ENCODE data around the gene ZDHHC8. TPM values are rescaled to one million over a fixed set of nuclear protein-coding genes. Genes with fewer than 3 reads are reported as not detected.
A peak's percentile ranks its signal among the peaks of the same experiment; 100 is the strongest.

The ZDHHC8 gene
- total RNA-seq, 1 donor from 2014 or later = 51.6 TPM

DNA sequence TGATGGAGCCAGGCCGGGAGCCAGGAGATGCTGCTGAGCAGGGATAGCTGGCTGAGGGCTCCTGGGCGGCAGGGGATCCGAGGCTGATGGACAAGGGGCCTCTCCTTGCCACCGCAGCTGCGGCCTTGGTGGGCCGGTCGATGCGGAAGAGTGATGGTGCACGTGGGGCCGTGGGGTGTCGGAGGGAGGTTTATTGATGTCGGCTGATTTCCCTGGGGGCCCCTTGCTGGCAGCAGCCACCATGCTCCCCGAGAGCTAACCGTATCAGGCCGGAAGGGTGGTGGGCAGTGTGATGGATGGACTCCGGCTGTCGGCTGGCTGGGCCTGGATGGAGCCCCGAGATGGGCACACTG, 50.3 kb downstream of the ZDHHC8 start:
- ATAC-seq = no peak
- intact Hi-C loops (cut with micrococcal nuclease) = no loop called here
- no peak for DNase-seq

DNA sequence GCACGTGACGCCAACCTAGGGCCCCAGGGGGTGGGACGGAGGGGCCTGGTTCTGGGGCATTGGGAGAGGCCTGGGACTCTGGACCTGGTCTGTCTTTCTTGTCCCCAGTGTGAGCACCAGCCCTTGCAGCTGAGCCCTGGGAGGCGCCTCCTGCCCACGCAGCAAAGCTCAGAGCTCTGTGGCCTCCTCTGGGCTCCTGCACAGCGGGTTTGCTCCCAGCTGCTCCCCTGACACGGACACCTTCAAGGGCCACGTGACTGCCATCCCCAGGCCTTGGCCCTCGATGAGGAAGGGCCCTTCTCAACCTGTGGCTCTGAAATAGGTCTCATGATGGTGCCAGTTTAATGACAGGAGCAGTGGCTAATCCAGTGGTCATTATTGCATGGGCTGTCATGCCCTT, 50.8 kb downstream of the ZDHHC8 start:
- ATAC-seq = no peak
- intact Hi-C loops (cut with micrococcal nuclease) = no loop called here
- DNase-seq = no peak

GRCh38 chr22:20183101-20183500, 51.5 kb downstream of the ZDHHC8 start:
- intact Hi-C loops (cut with micrococcal nuclease) = no loop called here
- no peak for ATAC-seq
- DNase-seq = no peak

- ATAC-seq (no peak), DNase-seq (no peak)
- intact Hi-C loops (cut with micrococcal nuclease) = no loop called here
Measured at GRCh38 chr22:20183823-20184222, 52.2 kb downstream of the ZDHHC8 start.

DNA sequence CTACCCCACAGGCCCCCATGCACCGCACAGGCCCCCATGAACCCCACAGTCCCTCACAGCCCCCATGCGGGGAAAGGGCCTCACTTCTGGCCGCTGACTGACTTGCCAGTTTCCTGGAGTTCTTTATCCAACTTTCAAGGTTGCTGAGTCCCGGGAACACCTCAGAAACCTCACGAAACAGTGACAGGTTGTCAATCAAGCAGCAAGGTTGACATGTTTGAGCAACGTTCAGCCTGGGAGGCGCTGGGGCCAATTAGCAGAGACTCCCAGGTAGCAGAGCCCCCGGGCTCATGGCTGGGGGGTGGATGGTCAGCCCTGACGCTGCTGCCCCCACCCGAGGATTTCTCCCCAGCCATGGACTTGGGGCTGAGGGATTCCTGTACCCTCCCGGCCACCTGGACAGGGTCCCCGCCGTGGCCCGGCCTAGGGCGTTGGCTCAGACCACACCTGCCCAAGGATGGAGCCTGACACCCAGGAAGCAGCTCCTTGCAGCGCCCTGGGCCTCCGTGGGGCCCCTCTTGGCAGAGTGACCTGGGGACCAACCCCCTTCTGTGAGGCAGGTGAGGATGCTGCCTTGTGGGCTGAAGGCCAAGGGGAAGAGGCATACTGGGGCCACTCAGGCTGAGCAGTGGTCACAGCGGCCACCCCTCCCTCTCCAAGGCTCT, 53.0 kb downstream of the ZDHHC8 start:
- ATAC-seq (no peak), DNase-seq (no peak)
- intact Hi-C loops (cut with micrococcal nuclease) = no loop called here

GRCh38 chr22:20185750-20186149, 54.1 kb downstream of the ZDHHC8 start:
- ATAC-seq (no peak), DNase-seq (no peak)
- intact Hi-C loops (cut with micrococcal nuclease) = no loop called here

DNA sequence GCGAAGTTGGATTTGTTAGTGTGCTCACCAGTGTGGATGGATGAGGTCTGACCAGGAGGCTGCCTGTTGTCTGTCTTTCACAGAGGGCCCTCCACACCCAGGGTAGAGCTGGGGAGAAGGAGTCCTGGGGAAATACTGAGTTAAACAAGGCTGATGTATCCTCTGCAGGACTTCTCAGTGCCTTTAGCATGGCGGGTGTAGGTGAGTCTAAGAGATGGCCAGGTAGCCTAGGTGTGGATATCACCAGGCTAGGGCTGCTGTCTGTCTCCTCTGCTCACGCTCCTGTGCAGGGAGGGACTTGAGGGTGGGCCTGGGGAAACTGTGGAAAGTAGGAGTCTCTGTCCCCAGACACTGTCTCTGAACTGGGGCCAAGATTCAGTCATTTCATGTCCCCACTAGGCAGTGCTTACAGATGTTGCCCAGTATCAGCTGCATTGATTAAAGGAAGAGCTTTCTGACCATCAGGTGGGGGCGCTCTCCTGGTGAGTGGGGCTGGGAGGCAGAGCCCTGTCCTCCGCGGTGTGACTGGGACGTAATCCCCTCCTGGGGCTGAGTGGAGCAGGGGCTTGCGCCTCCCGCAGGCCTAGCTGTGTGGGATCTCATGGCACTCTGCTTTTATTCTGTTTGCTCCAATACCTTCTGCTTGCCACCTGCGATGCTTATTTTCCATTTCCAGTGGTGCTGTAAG, 54.7 kb downstream of the ZDHHC8 start:
- no peak for ATAC-seq
- intact Hi-C loops (cut with micrococcal nuclease) = no loop called here
- no peak for DNase-seq

DNA sequence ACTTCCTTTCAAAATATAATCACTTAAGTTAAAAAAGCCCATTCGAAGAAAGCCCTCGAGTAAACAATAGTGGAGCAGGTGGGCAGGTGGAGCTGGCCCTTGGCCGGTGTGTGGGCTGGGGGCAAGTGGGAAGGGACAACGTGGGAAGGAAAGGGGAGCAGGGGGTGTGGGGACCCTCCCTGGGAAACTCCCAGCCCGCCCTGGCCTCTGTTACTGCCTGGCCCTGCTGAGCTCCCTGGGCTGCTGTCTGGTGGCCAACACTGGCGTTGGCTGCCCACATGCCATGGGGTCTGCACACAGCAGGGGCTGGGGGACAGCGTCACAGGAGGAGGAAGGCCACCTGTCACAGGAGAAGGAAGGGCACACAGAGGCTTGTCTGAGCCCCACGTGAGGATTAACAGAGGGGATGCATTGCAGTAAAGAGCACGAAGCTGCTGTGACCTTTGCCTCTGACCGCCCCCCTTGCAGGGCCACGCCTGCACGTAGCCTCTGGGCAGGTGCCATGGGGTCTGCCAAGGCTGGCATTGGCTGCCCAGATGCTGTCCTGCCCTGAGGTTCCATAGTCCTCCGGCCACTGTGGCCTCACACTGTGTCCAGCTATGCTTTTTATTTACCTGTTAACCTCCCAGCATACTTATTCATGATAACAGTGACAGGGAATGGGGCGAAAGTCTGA, 55.4 kb downstream of the ZDHHC8 start:
- DNase-seq = no peak
- ATAC-seq = no peak

DNA sequence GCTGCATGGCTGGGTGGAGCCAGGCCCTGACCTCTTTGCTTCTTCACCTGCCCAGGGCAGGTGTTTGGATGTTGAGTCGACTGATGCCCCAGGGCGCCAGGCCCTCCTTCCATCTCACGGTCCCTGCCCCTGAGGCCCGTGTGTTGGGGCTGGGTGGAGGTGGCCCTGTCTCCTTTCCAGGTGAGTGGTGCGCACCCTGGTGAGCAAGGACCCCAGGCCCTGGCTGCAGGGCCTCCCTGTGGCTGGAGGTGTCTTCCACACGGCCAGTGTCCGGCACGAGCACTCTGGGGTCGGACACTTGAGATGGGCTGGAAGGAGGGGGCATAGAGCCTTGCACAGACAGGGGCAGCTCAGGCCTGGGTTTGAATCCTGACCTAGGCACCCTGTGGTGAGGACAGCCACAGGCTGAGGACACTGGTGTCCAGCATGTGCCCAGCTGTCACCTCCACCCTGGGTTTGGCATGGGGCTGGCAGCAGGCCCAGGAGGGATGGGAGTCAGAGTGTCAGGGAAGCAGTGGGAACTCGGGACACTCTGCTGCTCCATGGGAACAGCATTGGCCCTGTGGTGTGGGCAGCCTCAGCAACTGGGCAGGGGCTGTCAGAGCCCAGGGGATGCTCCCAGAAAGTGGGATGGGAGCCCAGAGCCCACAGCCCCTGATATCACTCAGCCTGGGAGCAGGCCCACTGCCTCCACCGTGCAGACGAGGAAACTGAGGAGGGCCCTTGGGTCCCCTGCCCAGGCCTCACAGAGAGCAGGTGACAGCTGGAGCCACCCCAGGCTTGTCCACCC, 56.4 kb downstream of the ZDHHC8 start:
- ATAC-seq (peak; percentile 62), DNase-seq (no peak)
- intact Hi-C loops (cut with micrococcal nuclease) = no loop called here

More for the DNA sequence above, 55.4 kb downstream of the ZDHHC8 start:
- intact Hi-C loops (cut with micrococcal nuclease) = no loop called here

- ATAC-seq (no peak), DNase-seq (no peak)
- intact Hi-C loops (cut with micrococcal nuclease) = no loop called here
Measured at GRCh38 chr22:20188567-20188877, 56.9 kb downstream of the ZDHHC8 start.

- no peak for ATAC-seq
- DNase-seq = no peak
- intact Hi-C loops (cut with micrococcal nuclease) = no loop called here
Measured at GRCh38 chr22:20191000-20191515, 59.5 kb downstream of the ZDHHC8 start.

- ATAC-seq (no peak), DNase-seq (no peak)
- intact Hi-C loops (cut with micrococcal nuclease) = no loop called here
Measured at GRCh38 chr22:20191803-20192202, 60.2 kb downstream of the ZDHHC8 start.

- ATAC-seq (no peak), DNase-seq (no peak)
- intact Hi-C loops (cut with micrococcal nuclease) = no loop called here
Measured at GRCh38 chr22:20192293-20192971, 60.8 kb downstream of the ZDHHC8 start.

DNA sequence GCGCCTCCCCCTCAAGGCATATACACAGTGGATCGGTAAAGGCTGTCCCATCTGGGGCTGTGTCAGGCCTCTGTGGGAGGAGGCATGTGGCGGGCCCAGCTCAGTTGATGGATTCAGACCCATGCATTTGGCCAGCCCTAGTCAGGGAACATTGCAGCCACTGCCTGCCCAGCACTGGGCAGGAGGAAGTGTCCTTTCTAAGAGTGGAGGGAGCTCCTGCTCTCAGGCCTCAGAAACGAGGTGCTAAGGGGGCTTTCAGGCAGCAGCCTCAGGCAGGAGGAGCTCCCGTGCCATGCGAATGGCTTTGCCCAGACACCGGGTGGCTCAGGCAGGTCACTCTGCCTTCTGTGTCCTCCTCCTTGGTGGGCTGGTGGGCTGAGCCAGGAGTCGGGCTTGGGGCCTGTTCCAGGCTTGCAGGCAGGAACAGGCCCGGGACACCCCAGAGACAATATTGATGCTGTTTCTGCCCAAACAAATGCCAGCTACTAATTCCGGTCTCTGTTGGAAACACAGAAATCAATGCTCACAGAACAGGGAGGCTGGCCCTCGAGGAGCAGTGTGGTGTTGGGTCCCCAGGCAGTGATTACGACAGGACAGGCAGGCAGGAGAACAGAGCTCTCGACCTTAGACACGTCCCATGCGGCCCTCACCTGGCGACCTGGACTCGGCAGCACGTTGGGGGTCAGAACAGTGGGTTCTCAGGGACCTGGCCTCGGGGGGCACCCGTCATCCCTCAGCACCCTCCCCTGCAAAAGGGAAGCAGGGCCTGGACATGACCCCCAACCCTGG, 61.6 kb downstream of the ZDHHC8 start:
- intact Hi-C loops (cut with micrococcal nuclease) = no loop called here
- DNase-seq = no peak
- no peak for ATAC-seq

GRCh38 chr22:20193761-20194494, 62.3 kb downstream of the ZDHHC8 start:
- ATAC-seq (no peak), DNase-seq (no peak)
- intact Hi-C loops (cut with micrococcal nuclease) = no loop called here

DNA sequence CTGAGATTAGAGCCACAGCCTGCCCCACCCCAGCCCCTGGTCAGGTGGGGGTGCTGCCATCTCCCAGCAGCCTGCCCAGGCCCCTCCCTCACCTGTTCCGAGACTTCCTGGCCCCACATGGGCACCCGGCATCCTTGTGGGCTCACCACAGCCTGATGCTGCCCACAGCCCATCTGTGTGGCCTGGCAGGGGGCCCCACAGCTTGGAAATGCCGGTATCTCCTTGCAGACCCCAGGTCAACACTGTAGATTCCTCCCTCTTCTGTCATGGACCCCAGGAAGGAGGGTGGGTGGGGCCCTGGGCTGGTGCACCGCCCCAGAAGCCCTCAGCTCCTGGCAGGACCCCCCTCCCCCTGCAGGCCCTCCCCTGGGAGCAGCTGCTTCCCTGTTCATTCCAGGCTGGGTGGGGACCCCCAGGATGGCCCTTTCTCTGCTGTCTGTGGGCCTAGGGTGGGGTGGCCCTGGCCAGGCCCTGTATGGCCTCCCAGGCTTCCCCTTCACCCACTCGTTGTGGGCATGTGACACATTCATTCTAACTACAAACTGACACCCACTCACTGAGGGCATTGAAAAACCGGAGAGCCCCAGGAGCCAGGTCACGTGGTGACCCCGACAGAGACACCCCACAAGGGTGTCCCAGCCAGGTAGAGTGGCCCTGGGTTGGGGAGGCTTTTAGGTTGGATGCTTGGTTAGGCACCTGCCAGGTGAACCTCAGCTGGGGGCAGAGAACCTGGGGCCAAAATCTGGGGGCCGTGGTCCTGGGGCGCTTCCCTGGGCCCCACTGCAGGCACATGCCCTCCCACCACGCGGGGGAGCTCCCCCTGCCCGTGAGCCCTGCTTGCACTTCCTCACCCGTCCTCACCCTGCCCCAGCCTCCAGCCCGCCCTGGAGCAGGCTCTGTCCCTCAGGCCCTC, 63.3 kb downstream of the ZDHHC8 start:
- DNase-seq (no peak), ATAC-seq (no peak)
- intact Hi-C loops (cut with micrococcal nuclease) = no loop called here

Measured in left ventricle myocardium superior (tissue), 1 donor.